HUES64 (cell line): ENCODE measurements around the gene PSMB4.
"Not testable (repeated sequence)": the region's sequence is repeated elsewhere in the genome, so short reads cannot be mapped to it uniquely, and the experiment has no call there.

ENCODE experiments used
- H3K27ac ChIP-seq: 2 replicates; pipeline ENCODE4 v1.7.0; 2013; ENCODE audit warnings: low read depth, low read length, inconsistent platforms
- H3K27me3 ChIP-seq: 2 replicates; pipeline ENCODE4 v1.6.1; 2013; ENCODE audit warnings: mild to moderate bottlenecking, low read length; ENCODE audit not compliant: insufficient read depth
- H3K36me3 ChIP-seq: 2 replicates; pipeline ENCODE4 v1.6.1; 2013; ENCODE audit warnings: mild to moderate bottlenecking, low read length; ENCODE audit not compliant: insufficient read depth
- H3K4me1 ChIP-seq: 2 replicates; pipeline ENCODE4 v1.6.1; 2013; ENCODE audit warnings: mild to moderate bottlenecking, low read length, moderate library complexity; ENCODE audit not compliant: insufficient read depth
- H3K4me3 ChIP-seq: 2 replicates; pipeline ENCODE4 v1.5.1; 2013; ENCODE audit warnings: mild to moderate bottlenecking, low read length, moderate library complexity
- H3K9ac ChIP-seq: 2 replicates; pipeline ENCODE4 v1.6.1; 2013; ENCODE audit warnings: mild to moderate bottlenecking, low read depth, low read length
- H3K9me3 ChIP-seq: 2 replicates; pipeline ENCODE4 v1.6.1; 2013; ENCODE audit warnings: low read depth, low read length; ENCODE audit not compliant: insufficient read depth
- WGBS: fragments of 150-250, 120-280 bp; methylation state at CpG from one replicate; pipeline ENCODE4 v1.1.7; 2013; ENCODE audit warnings: missing lambda C conversion rate; 5-methylcytosine and 5-hydroxymethylcytosine counted together

Gene PSMB4

GRCh38 chr1:151416231-151416630, 16.9 kb downstream of the PSMB4 start:
- H3K4me1 ChIP-seq: no peaks in the 10 kb centered on the region
- H3K27me3 ChIP-seq: no peaks in the 10 kb centered on the region
- no peak overlapping the region for H3K4me3 ChIP-seq
- no peaks in the 10 kb centered on the region for H3K9me3 ChIP-seq
- no peak overlapping the region for H3K9ac ChIP-seq
- H3K36me3 ChIP-seq: peaks cover 95% of the 10 kb centered on the region
- no peak overlapping the region for H3K27ac ChIP-seq
- 96% methylated on average over 4 of the region's 4 CpGs for WGBS

- WGBS: 100% methylated on average over 1 of the region's 3 CpGs
- peaks cover 94% of the 10 kb centered on the region for H3K36me3 ChIP-seq
- no peak overlapping the region for H3K9ac ChIP-seq
Measured at GRCh38 chr1:151418081-151418480, 18.7 kb downstream of the PSMB4 start.

GRCh38 chr1:151419819-151420218, 20.4 kb downstream of the PSMB4 start:
- 49% methylated on average over 2 of the region's 5 CpGs for WGBS
- H3K27ac ChIP-seq: no peak overlapping the region
- no peak overlapping the region for H3K4me3 ChIP-seq
- no peaks in the 10 kb centered on the region for H3K27me3 ChIP-seq
- no peaks in the 10 kb centered on the region for H3K9me3 ChIP-seq
- H3K36me3 ChIP-seq: peaks cover 96% of the 10 kb centered on the region
- H3K9ac ChIP-seq: no peak overlapping the region
- H3K4me1 ChIP-seq: no peaks in the 10 kb centered on the region

More at GRCh38 chr1:151418081-151418480, 18.7 kb downstream of the PSMB4 start:
- Histone ChIP-seq H3K27me3 (no peaks in the 10 kb centered on the region), H3K9me3 (no peaks in the 10 kb centered on the region), H3K4me3 (no peak overlapping the region), H3K27ac (no peak overlapping the region), H3K4me1 (no peaks in the 10 kb centered on the region)

- Histone ChIP-seq H3K9me3 (no peaks in the 10 kb centered on the region), H3K27ac (no peak overlapping the region), H3K27me3 (no peaks in the 10 kb centered on the region), H3K9ac (no peak overlapping the region), H3K4me1 (no peaks in the 10 kb centered on the region), H3K36me3 (peaks cover 99% of the 10 kb centered on the region), H3K4me3 (no peak overlapping the region)
- WGBS: 93% methylated on average over 2 of the region's 2 CpGs
Measured at GRCh38 chr1:151425103-151425502, 25.7 kb downstream of the PSMB4 start.

- H3K9me3 ChIP-seq: no peaks in the 10 kb centered on the region
- no peaks in the 10 kb centered on the region for H3K27me3 ChIP-seq
- H3K27ac ChIP-seq: no peak overlapping the region
- no peak overlapping the region for H3K4me3 ChIP-seq
- H3K9ac ChIP-seq: no peak overlapping the region
- H3K36me3 ChIP-seq: peaks cover 76% of the 10 kb centered on the region
- H3K4me1 ChIP-seq: no peaks in the 10 kb centered on the region
- WGBS: 95% methylated on average over 7 of the region's 7 CpGs
Measured at GRCh38 chr1:151428068-151428467, 28.7 kb downstream of the PSMB4 start.

GRCh38 chr1:151433827-151434226, 34.5 kb downstream of the PSMB4 start:
- peaks cover 48% of the 10 kb centered on the region for H3K36me3 ChIP-seq
- H3K27ac ChIP-seq, H3K9ac ChIP-seq, H3K27me3 ChIP-seq, H3K4me3 ChIP-seq, H3K9me3 ChIP-seq, H3K4me1 ChIP-seq: not testable (repeated sequence)
- WGBS: 96% methylated on average over 5 of the region's 5 CpGs

GRCh38 chr1:151435174-151435573, 35.8 kb downstream of the PSMB4 start:
- no peaks in the 10 kb centered on the region for H3K9me3 ChIP-seq
- no peak overlapping the region for H3K27ac ChIP-seq
- H3K4me3 ChIP-seq: no peak overlapping the region
- WGBS: 87% methylated on average over 3 of the region's 3 CpGs
- no peaks in the 10 kb centered on the region for H3K4me1 ChIP-seq
- H3K9ac ChIP-seq: no peak overlapping the region
- H3K36me3 ChIP-seq: peaks cover 48% of the 10 kb centered on the region
- H3K27me3 ChIP-seq: no peaks in the 10 kb centered on the region

GRCh38 chr1:151436985-151437384, 37.6 kb downstream of the PSMB4 start:
- Histone ChIP-seq H3K9me3 (no peaks in the 10 kb centered on the region), H3K4me1 (no peaks in the 10 kb centered on the region), H3K4me3 (no peak overlapping the region), H3K27me3 (no peaks in the 10 kb centered on the region), H3K36me3 (peaks cover 61% of the 10 kb centered on the region), H3K9ac (no peak overlapping the region), H3K27ac (no peak overlapping the region)
- WGBS: 96% methylated on average over 5 of the region's 6 CpGs

GRCh38 chr1:151437396-151437795, 38.0 kb downstream of the PSMB4 start:
- H3K4me3 ChIP-seq, H3K9ac ChIP-seq, H3K4me1 ChIP-seq, H3K27ac ChIP-seq, H3K27me3 ChIP-seq, H3K9me3 ChIP-seq: not testable (repeated sequence)
- peaks cover 63% of the 10 kb centered on the region for H3K36me3 ChIP-seq
- 94% methylated on average over 7 of the region's 8 CpGs for WGBS

- Histone ChIP-seq H3K36me3 (peaks cover 33% of the 10 kb centered on the region), H3K27me3 (no peaks in the 10 kb centered on the region), H3K4me1 (peaks cover 8% of the 10 kb centered on the region; the same call in 1 of the 2 replicates), H3K4me3 (no peak overlapping the region), H3K9me3 (no peaks in the 10 kb centered on the region), H3K9ac (no peak overlapping the region), H3K27ac (no peak overlapping the region)
- 62% methylated on average over 3 of the region's 4 CpGs for WGBS
Measured at GRCh38 chr1:151443846-151444782, 44.7 kb downstream of the PSMB4 start.

GRCh38 chr1:151444783-151445177, 45.4 kb downstream of the PSMB4 start:
- no peaks in the 10 kb centered on the region for H3K27me3 ChIP-seq
- no peak overlapping the region; the same call in 1 of the 2 replicates for H3K27ac ChIP-seq
- 86% methylated on average over 4 of the region's 4 CpGs for WGBS
- H3K9ac ChIP-seq: no peak overlapping the region
- H3K4me1 ChIP-seq: peaks cover 8% of the 10 kb centered on the region; the same call in 1 of the 2 replicates
- H3K4me3 ChIP-seq: no peak overlapping the region
- no peaks in the 10 kb centered on the region for H3K9me3 ChIP-seq
- H3K36me3 ChIP-seq: peaks cover 28% of the 10 kb centered on the region
